Measurements from ENCODE around the gene PCNX1. TPM values are rescaled to one million over a fixed set of nuclear protein-coding genes. Genes with fewer than 3 reads are reported as not detected.

PCNX1 gene
- total RNA-seq, 1 experiment from 2014 or later = 48.0 TPM

- no peak overlapping the region for H3K27ac ChIP-seq (ENCODE audit: insufficient read length, low read depth, low read length)
- H4K8ac ChIP-seq (replicated peaks; ENCODE audit: insufficient read length, low read depth, low read length) = no peak overlapping the region
- no peak overlapping the region for H4K5ac ChIP-seq (ENCODE audit: insufficient read length, low read depth, low read length)
- Mint-ChIP-seq H3K9me3 (no peaks in the 10 kb centered on the region), H3K27me3 (ENCODE audit: low read depth) (no peaks in the 10 kb centered on the region), H3K4me3 (no peak overlapping the region), H3K36me3 (ENCODE audit: insufficient read depth in 1 of 3, low read depth in 3 of 3) (no peaks in the 10 kb centered on the region), H3K27ac (no peak overlapping the region), H3K4me1 (peaks cover 8 to 9% of the 10 kb centered on the region in 2 experiments)
- H2BK5ac ChIP-seq (ENCODE audit: insufficient read length, low read length) = no peak overlapping the region
- no peak overlapping the region for H2BK120ac ChIP-seq (ENCODE audit: low read depth, low read length, poor library complexity, severe bottlenecking)
- no CpG with 5 or more reads among the region's 2 CpGs for WGBS (ENCODE audit: extremely low coverage, insufficient read length, low lambda C conversion rate)
- no peaks in the 10 kb centered on the region for H3K9me3 ChIP-seq (ENCODE audit: control insufficient read depth, low read depth, low read length)
- no peak overlapping the region for H2AFZ ChIP-seq (ENCODE audit: low read length)
- no peak overlapping the region for H2BK15ac ChIP-seq (ENCODE audit: low read depth, low read length)
- H3K56ac ChIP-seq (ENCODE audit: insufficient read length, low read depth, low read length) = no peak overlapping the region
- no peak overlapping the region for H2BK12ac ChIP-seq (ENCODE audit: insufficient read length, low read depth, low read length)
- H3K14ac ChIP-seq (ENCODE audit: insufficient read depth, low read length) = no peak overlapping the region
- H3K4me1 ChIP-seq (ENCODE audit: insufficient read depth, low read length) = no peaks in the 10 kb centered on the region
- H3T11ph ChIP-seq (ENCODE audit: low read length) = no peak overlapping the region
- no peak overlapping the region for H2AK5ac ChIP-seq (ENCODE audit: insufficient read length, low read length)
- H3K79me2 ChIP-seq (ENCODE audit: insufficient read depth, low read length) = no peaks in the 10 kb centered on the region
- H3K79me1 ChIP-seq (ENCODE audit: insufficient read depth, low read depth, low read length, poor library complexity, severe bottlenecking) = no peaks in the 10 kb centered on the region
- no peak overlapping the region for H3K4ac ChIP-seq (ENCODE audit: low read depth, low read length)
- H2BK20ac ChIP-seq (ENCODE audit: low read depth, low read length, poor library complexity, severe bottlenecking) = no peak overlapping the region
- no peak overlapping the region for H3K18ac ChIP-seq (ENCODE audit: insufficient read length, low read depth, low read length)
- H3K9ac ChIP-seq (ENCODE audit: extremely low read depth, insufficient read length, low read length) = no peak overlapping the region
- H4K20me1 ChIP-seq (ENCODE audit: control insufficient read depth, insufficient read depth, insufficient read length) = no peaks in the 10 kb centered on the region
- H4K91ac ChIP-seq (ENCODE audit: insufficient read length, low read depth, low read length) = no peak overlapping the region
- no peak for TF ChIP-seq CTCF (conservative IDR thresholded peaks at IDR 0.05)
- no peaks in the 10 kb centered on the region for H3K27me3 ChIP-seq (ENCODE audit: insufficient read depth, low read length)
- no peaks in the 10 kb centered on the region for H3K23me2 ChIP-seq (ENCODE audit: insufficient read length, low read depth, low read length, poor library complexity, severe bottlenecking)
- H3K23ac ChIP-seq (ENCODE audit: insufficient read length, low read depth, low read length) = no peak overlapping the region
- DNase-seq = no peak
- H3K4me2 ChIP-seq (ENCODE audit: insufficient read depth, insufficient read length, low read length) = no peak overlapping the region
Observed at GRCh38 chr14:70894868-70895267, 12.4 kb upstream of the PCNX1 start.

Data from H9 (cell line).